ENCODE measurements around the gene C2. TPM values are rescaled to one million over a fixed set of nuclear protein-coding genes. Genes with fewer than 3 reads are reported as not detected.
A peak's percentile ranks its signal among the peaks of the same experiment; 100 is the strongest.

Gene C2
- total RNA-seq, 1 experiment from 2014 or later, result 0.66 TPM

DNA sequence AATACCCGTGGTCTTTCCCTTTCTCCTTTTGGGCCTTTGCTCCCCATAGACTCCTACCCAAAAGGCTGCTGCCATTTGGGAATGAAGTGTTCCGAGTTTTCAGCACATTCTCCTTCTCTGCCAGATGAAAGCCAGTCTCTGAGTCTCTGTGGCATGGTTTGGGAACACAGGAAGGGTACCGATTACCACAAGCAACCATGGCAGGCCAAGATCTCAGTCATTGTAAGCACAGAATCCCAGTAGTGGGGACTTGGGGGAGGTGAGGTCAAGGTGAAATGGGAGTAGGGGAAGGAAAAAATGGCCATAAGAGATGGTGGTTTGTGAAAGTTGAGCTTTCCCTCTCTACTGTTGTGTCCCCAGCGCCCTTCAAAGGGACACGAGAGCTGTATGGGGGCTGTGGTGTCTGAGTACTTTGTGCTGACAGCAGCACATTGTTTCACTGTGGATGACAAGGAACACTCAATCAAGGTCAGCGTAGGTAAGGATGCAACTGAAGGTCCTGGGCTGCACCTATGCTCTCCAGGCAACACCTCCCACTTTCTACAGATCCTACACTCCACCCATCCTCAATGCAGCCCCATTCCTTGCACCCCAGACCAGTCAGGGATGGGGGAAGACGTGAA is 22.5 kb downstream of the C2 start:
- H3K4me1 Mint-ChIP-seq, result peaks cover 5 to 8% of the 10 kb centered on the region in 2 experiments; a peak in 3 of 4 replicates
- H3K4me3 Mint-ChIP-seq, result no peak overlapping the region
- H3K9me3 Mint-ChIP-seq, result no peaks in the 10 kb centered on the region

More for the DNA sequence above, 22.5 kb downstream of the C2 start:
- peaks cover 2% of the 10 kb centered on the region for H4K20me1 ChIP-seq (ENCODE audit: control insufficient read depth, insufficient read depth, insufficient read length)
- H3K23me2 ChIP-seq (ENCODE audit: insufficient read length, low read depth, low read length, poor library complexity, severe bottlenecking), result no peaks in the 10 kb centered on the region
- no peak overlapping the region for H2AK5ac ChIP-seq (ENCODE audit: insufficient read length, low read length)
- H3T11ph ChIP-seq (ENCODE audit: low read length), result no peak overlapping the region
- H2BK20ac ChIP-seq (ENCODE audit: low read depth, low read length, poor library complexity, severe bottlenecking), result no peak overlapping the region
- H3K14ac ChIP-seq (ENCODE audit: insufficient read depth, low read length), result no peak overlapping the region
- no peak overlapping the region for H3K27ac ChIP-seq (ENCODE audit: insufficient read length, low read depth, low read length)
- no peak overlapping the region for H2BK120ac ChIP-seq (ENCODE audit: low read depth, low read length, poor library complexity, severe bottlenecking)
- Mint-ChIP-seq H3K27ac (peak overlapping the region in 1 of 3 experiments; percentile 24; a peak in 1 of 7 replicates), H3K27me3 (ENCODE audit: low read depth) (peaks cover 34% of the 10 kb centered on the region), H3K36me3 (ENCODE audit: insufficient read depth in 1 of 3, low read depth in 3 of 3) (peaks cover 14 to 48% (median 33%) of the 10 kb centered on the region in 3 experiments; a peak in 6 of 7 replicates)
- H3K79me2 ChIP-seq (ENCODE audit: insufficient read depth, low read length), result no peaks in the 10 kb centered on the region
- no peaks in the 10 kb centered on the region for H3K79me1 ChIP-seq (ENCODE audit: insufficient read depth, low read depth, low read length, poor library complexity, severe bottlenecking)
- no peaks in the 10 kb centered on the region for H3K4me1 ChIP-seq (ENCODE audit: insufficient read depth, low read length)
- no peak overlapping the region for H2AFZ ChIP-seq (ENCODE audit: low read length)
- H4K8ac ChIP-seq (replicated peaks; ENCODE audit: insufficient read length, low read depth, low read length), result no peak overlapping the region
- H3K4ac ChIP-seq (ENCODE audit: low read depth, low read length), result no peak overlapping the region
- no peak overlapping the region for H3K18ac ChIP-seq (ENCODE audit: insufficient read length, low read depth, low read length)
- no peaks in the 10 kb centered on the region for H3K27me3 ChIP-seq (ENCODE audit: insufficient read depth, low read length)
- H3K56ac ChIP-seq (ENCODE audit: insufficient read length, low read depth, low read length), result no peak overlapping the region
- no peak overlapping the region for H2BK12ac ChIP-seq (ENCODE audit: insufficient read length, low read depth, low read length)
- H3K9me3 ChIP-seq (ENCODE audit: control insufficient read depth, low read depth, low read length), result no peaks in the 10 kb centered on the region
- H4K5ac ChIP-seq (ENCODE audit: insufficient read length, low read depth, low read length), result no peak overlapping the region
- H3K9ac ChIP-seq (ENCODE audit: extremely low read depth, insufficient read length, low read length), result no peak overlapping the region
- H3K23ac ChIP-seq (ENCODE audit: insufficient read length, low read depth, low read length), result no peak overlapping the region
- TF ChIP-seq, protein P1, sequence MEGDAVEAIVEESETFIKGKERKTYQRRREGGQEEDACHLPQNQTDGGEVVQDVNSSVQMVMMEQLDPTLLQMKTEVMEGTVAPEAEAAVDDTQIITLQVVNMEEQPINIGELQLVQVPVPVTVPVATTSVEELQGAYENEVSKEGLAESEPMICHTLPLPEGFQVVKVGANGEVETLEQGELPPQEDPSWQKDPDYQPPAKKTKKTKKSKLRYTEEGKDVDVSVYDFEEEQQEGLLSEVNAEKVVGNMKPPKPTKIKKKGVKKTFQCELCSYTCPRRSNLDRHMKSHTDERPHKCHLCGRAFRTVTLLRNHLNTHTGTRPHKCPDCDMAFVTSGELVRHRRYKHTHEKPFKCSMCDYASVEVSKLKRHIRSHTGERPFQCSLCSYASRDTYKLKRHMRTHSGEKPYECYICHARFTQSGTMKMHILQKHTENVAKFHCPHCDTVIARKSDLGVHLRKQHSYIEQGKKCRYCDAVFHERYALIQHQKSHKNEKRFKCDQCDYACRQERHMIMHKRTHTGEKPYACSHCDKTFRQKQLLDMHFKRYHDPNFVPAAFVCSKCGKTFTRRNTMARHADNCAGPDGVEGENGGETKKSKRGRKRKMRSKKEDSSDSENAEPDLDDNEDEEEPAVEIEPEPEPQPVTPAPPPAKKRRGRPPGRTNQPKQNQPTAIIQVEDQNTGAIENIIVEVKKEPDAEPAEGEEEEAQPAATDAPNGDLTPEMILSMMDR (conservative IDR thresholded peaks at IDR 0.05), result no peak
- H4K91ac ChIP-seq (ENCODE audit: insufficient read length, low read depth, low read length), result no peak overlapping the region
- DNase-seq, result no peak
- H2BK5ac ChIP-seq (ENCODE audit: insufficient read length, low read length), result no peak overlapping the region
- H2BK15ac ChIP-seq (ENCODE audit: low read depth, low read length), result no peak overlapping the region
- H3K4me2 ChIP-seq (ENCODE audit: insufficient read depth, insufficient read length, low read length), result no peak overlapping the region
- no CpG with 5 or more reads among the region's 7 CpGs for WGBS (ENCODE audit: extremely low coverage, insufficient read length, low lambda C conversion rate)

Data from H9 (cell line).